GM18861 (cell line): ENCODE data around the gene SPG21.
"Not testable (repeated sequence)": the region's sequence is repeated elsewhere in the genome, so short reads cannot be mapped to it uniquely, and the experiment has no call there.

Experiments used
- ATAC-seq: cut with Tn5 transposase; IDR thresholded peaks from one replicate; pipeline ENCODE4 v1.9.1; 2021; ENCODE audit not compliant: unreplicated experiment

SPG21 gene

GRCh38 chr15:64989416-64990167 is at the start of gene SPG21:
SPG21 (minus strand) TSS chr15:64989914; CDS start chr15:64983569, 6,345 bp downstream.
- ATAC-seq = peak; percentile 91

GRCh38 chr15:65038836-65039235 is 49.1 kb upstream of the SPG21 start:
- no peak for ATAC-seq

GRCh38 chr15:65038428-65038827 is 48.7 kb upstream of the SPG21 start:
- ATAC-seq = no peak

GRCh38 chr15:65037309-65037708 is 47.6 kb upstream of the SPG21 start:
- ATAC-seq = no peak

- no peak for ATAC-seq
Measured at GRCh38 chr15:65034719-65035118, 45.0 kb upstream of the SPG21 start.

- ATAC-seq = no peak
Measured at GRCh38 chr15:65033659-65034269, 44.0 kb upstream of the SPG21 start.

- no peak for ATAC-seq
Measured at GRCh38 chr15:65032801-65033537, 43.3 kb upstream of the SPG21 start.

GRCh38 chr15:65029736-65030208 is 40.1 kb upstream of the SPG21 start:
- no peak for ATAC-seq

GRCh38 chr15:65028921-65029735 is 39.4 kb upstream of the SPG21 start, which contains the start of gene MTFMT:
MTFMT (minus strand) TSS chr15:65029639; CDS start chr15:65029613, 26 bp downstream.
- ATAC-seq = peak; percentile 40

GRCh38 chr15:65028338-65028737 is 38.6 kb upstream of the SPG21 start:
- ATAC-seq = no peak

- ATAC-seq = no peak
Measured at GRCh38 chr15:65027593-65027992, 37.9 kb upstream of the SPG21 start.

- ATAC-seq = no peak
Measured at GRCh38 chr15:65026756-65027155, 37.0 kb upstream of the SPG21 start.

- ATAC-seq = no peak
Measured at GRCh38 chr15:65021488-65021887, 31.8 kb upstream of the SPG21 start.

- no peak for ATAC-seq
Measured at GRCh38 chr15:65020419-65020818, 30.7 kb upstream of the SPG21 start.

GRCh38 chr15:65011198-65011597 is 21.5 kb upstream of the SPG21 start:
- not testable (repeated sequence) for ATAC-seq

- no peak for ATAC-seq
Measured at GRCh38 chr15:65008983-65009382, 19.3 kb upstream of the SPG21 start.

GRCh38 chr15:65006876-65007275 is 17.2 kb upstream of the SPG21 start:
- ATAC-seq = no peak

- no peak for ATAC-seq
Measured at GRCh38 chr15:65004993-65005392, 15.3 kb upstream of the SPG21 start.

- ATAC-seq = no peak
Measured at GRCh38 chr15:64997745-64998375, 8.1 kb upstream of the SPG21 start.

- ATAC-seq = no peak
Measured at GRCh38 chr15:64997066-64997465, 7.4 kb upstream of the SPG21 start.
